ENCODE measurements around the gene METTL17.

Gene METTL17

GRCh38 chr14:21019366-21019765 lies 29.6 kb downstream of the METTL17 start:
- Histone ChIP-seq H3K27me3 (ENCODE audit: insufficient read depth, poor library complexity, severe bottlenecking) (peaks cover 12% of the 10 kb centered on the region), H3K27ac (replicated peaks) (no peak overlapping the region)
- TF ChIP-seq SPI1 (IDR thresholded peaks at IDR 0.05; ENCODE audit: borderline replicate concordance, low read depth): no peak
- TF ChIP-seq CTCF (IDR thresholded peaks at IDR 0.05; ENCODE audit: insufficient read depth, low read length): no peak
- TF ChIP-seq, protein P1, sequence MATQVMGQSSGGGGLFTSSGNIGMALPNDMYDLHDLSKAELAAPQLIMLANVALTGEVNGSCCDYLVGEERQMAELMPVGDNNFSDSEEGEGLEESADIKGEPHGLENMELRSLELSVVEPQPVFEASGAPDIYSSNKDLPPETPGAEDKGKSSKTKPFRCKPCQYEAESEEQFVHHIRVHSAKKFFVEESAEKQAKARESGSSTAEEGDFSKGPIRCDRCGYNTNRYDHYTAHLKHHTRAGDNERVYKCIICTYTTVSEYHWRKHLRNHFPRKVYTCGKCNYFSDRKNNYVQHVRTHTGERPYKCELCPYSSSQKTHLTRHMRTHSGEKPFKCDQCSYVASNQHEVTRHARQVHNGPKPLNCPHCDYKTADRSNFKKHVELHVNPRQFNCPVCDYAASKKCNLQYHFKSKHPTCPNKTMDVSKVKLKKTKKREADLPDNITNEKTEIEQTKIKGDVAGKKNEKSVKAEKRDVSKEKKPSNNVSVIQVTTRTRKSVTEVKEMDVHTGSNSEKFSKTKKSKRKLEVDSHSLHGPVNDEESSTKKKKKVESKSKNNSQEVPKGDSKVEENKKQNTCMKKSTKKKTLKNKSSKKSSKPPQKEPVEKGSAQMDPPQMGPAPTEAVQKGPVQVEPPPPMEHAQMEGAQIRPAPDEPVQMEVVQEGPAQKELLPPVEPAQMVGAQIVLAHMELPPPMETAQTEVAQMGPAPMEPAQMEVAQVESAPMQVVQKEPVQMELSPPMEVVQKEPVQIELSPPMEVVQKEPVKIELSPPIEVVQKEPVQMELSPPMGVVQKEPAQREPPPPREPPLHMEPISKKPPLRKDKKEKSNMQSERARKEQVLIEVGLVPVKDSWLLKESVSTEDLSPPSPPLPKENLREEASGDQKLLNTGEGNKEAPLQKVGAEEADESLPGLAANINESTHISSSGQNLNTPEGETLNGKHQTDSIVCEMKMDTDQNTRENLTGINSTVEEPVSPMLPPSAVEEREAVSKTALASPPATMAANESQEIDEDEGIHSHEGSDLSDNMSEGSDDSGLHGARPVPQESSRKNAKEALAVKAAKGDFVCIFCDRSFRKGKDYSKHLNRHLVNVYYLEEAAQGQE (IDR thresholded peaks at IDR 0.05; ENCODE audit: insufficient replicate concordance, low read depth): no peak
- no peak for TF ChIP-seq GABPA (IDR thresholded peaks at IDR 0.05; ENCODE audit: low read depth)
- no peak for TF ChIP-seq POLR2AphosphoS5 (IDR thresholded peaks at IDR 0.05; ENCODE audit: low read depth)

GRCh38 chr14:21020977-21021545 lies 31.3 kb downstream of the METTL17 start:
- DNase-seq (ENCODE audit: low read depth in 1 of 2, low spot score in 1 of 2): no peak
- TF ChIP-seq SPI1 (IDR thresholded peaks at IDR 0.05; ENCODE audit: borderline replicate concordance, low read depth) (no peak), GABPA (IDR thresholded peaks at IDR 0.05; ENCODE audit: low read depth) (no peak), CTCF (IDR thresholded peaks at IDR 0.05; ENCODE audit: insufficient read depth, low read length) (no peak), POLR2AphosphoS5 (IDR thresholded peaks at IDR 0.05; ENCODE audit: low read depth) (no peak)
- TF ChIP-seq, protein P1 (IDR thresholded peaks at IDR 0.05; ENCODE audit: insufficient replicate concordance, low read depth): no peak
- H3K27me3 ChIP-seq (ENCODE audit: insufficient read depth, poor library complexity, severe bottlenecking): peaks cover 19% of the 10 kb centered on the region

More at GRCh38 chr14:21019366-21019765, 29.6 kb downstream of the METTL17 start:
- no peak overlapping the region for H3K4me3 ChIP-seq (replicated peaks; ENCODE audit: insufficient read depth, low read length)
- no peak for DNase-seq (ENCODE audit: low read depth in 1 of 2, low spot score in 1 of 2)

GRCh38 chr14:21022686-21023085 lies 32.9 kb downstream of the METTL17 start:
- Histone ChIP-seq H3K4me3 (replicated peaks; ENCODE audit: insufficient read depth, low read length) (no peak overlapping the region), H3K27ac (replicated peaks) (no peak overlapping the region), H3K27me3 (ENCODE audit: insufficient read depth, poor library complexity, severe bottlenecking) (peaks cover 19% of the 10 kb centered on the region)
- DNase-seq (ENCODE audit: low read depth in 1 of 2, low spot score in 1 of 2): no peak
- TF ChIP-seq CTCF (IDR thresholded peaks at IDR 0.05; ENCODE audit: insufficient read depth, low read length) (no peak), SPI1 (IDR thresholded peaks at IDR 0.05; ENCODE audit: borderline replicate concordance, low read depth) (no peak), GABPA (IDR thresholded peaks at IDR 0.05; ENCODE audit: low read depth) (no peak), POLR2AphosphoS5 (IDR thresholded peaks at IDR 0.05; ENCODE audit: low read depth) (no peak)
- TF ChIP-seq, protein P1 (IDR thresholded peaks at IDR 0.05; ENCODE audit: insufficient replicate concordance, low read depth): no peak

More at GRCh38 chr14:21020977-21021545, 31.3 kb downstream of the METTL17 start:
- H3K4me3 ChIP-seq (replicated peaks; ENCODE audit: insufficient read depth, low read length): no peak overlapping the region
- no peak overlapping the region for H3K27ac ChIP-seq (replicated peaks)
